Panc1 (cell line): ENCODE results near the gene KRT4. TPM values are rescaled to one million over a fixed set of nuclear protein-coding genes. Genes with fewer than 3 reads are reported as not detected.

Experiments
- ATAC-seq: fragments of 200-7000 bp; cut with Tn5 transposase; 2 replicates; pipeline ENCODE4 v1.9.1; 2020; ENCODE audit warnings: mild to moderate bottlenecking, moderate library complexity
- BruUV-seq: library from RNA; stranded (reverse); fragments of 400-500 nt; replicated peaks from 2 replicates; lab custom pipeline; 2021; lab: Mats Ljungman, UMichigan
- CTCF ChIA-PET: fragments of 300-600 bp; sonication (Branson Sonifier 250); formaldehyde crosslinking; loops from one replicate; lab custom pipeline; 2022; ENCODE audit warnings: antibody characterized with exemption; lab: Charles Lee
- POLR2A ChIA-PET: fragments of 300-600 bp; sonication (Branson Sonifier 250); formaldehyde crosslinking; loops from one replicate; lab custom pipeline; 2022; ENCODE audit warnings: antibody characterized with exemption; lab: Charles Lee
- DNase-seq: peaks from one replicate; pipeline ENCODE4 v3.0.0-alpha.2; 2010; ENCODE audit warnings: low read depth, low spot score
- H3K27ac ChIP-seq: 2 replicates; pipeline ENCODE4 v1.5.1; 2011; ENCODE audit warnings: mild to moderate bottlenecking, low read length, inconsistent platforms
- H3K27me3 ChIP-seq: fragments of 200-500 bp; sonication (Bioruptor generic); 2 replicates; pipeline ENCODE4 v1.6.0; 2014; ENCODE audit warnings: low read length, inconsistent platforms; ENCODE audit not compliant: control insufficient read depth, insufficient read depth
- H3K36me3 ChIP-seq: fragments of 200-500 bp; sonication (Bioruptor generic); 2 replicates; pipeline ENCODE4 v1.5.1; 2014; ENCODE audit warnings: inconsistent platforms, mild to moderate bottlenecking, low read length, moderate library complexity; ENCODE audit not compliant: control insufficient read depth, insufficient read depth
- H3K4me1 ChIP-seq: 2 replicates; pipeline ENCODE4 v1.5.1; 2011; ENCODE audit warnings: inconsistent platforms, mild to moderate bottlenecking, low read length, moderate library complexity; ENCODE audit not compliant: control insufficient read depth, insufficient read depth
- H3K4me3 ChIP-seq, 2 experiments: 2 replicates each; pipeline ENCODE4 v1.5.1; 2011 to 2012; ENCODE audit warnings: low read depth in 2 of 2, low read length in 2 of 2, mild to moderate bottlenecking in 2 of 2, inconsistent platforms in 1 of 2, moderate library complexity in 1 of 2
- H3K9me3 ChIP-seq: fragments of 200-500 bp; sonication (Bioruptor generic); 2 replicates; pipeline ENCODE4 v1.5.1; 2014; ENCODE audit warnings: low read depth, mild to moderate bottlenecking, inconsistent platforms, low read length, moderate library complexity; ENCODE audit not compliant: control insufficient read depth, insufficient read depth
- CTCF ChIP-seq: fragments of 450-650 bp; IDR thresholded peaks from 2 replicates; pipeline ENCODE4 v1.5.1; 2017; ENCODE audit warnings: mild to moderate bottlenecking
- POLR2AphosphoS5 ChIP-seq: IDR thresholded peaks from 2 replicates; pipeline ENCODE4 v1.6.1; 2012; ENCODE audit warnings: mild to moderate bottlenecking, low read depth, low read length, moderate library complexity
- REST ChIP-seq, 2 experiments: IDR thresholded peaks; 2 replicates each; pipeline ENCODE4 v1.6.1; 2011 to 2012; ENCODE audit warnings: low read depth in 2 of 2, control low read depth in 1 of 2, low read length in 1 of 2, mild to moderate bottlenecking in 1 of 2, moderate library complexity in 1 of 2; ENCODE audit not compliant: insufficient read depth in 1 of 2
- SIN3A ChIP-seq: IDR thresholded peaks from 2 replicates; pipeline ENCODE4 v1.6.1; 2012; ENCODE audit warnings: low read depth, mild to moderate bottlenecking, low read length, moderate library complexity, borderline replicate concordance; ENCODE audit not compliant: insufficient read depth
- TCF7L2 ChIP-seq: IDR thresholded peaks from 2 replicates; pipeline ENCODE4 v1.6.1; 2011; ENCODE audit warnings: mild to moderate bottlenecking, low read depth, low read length, inconsistent platforms
- in situ Hi-C: cut with HindIII; loops from 2 replicates; pipeline ENCODE4 v1.10.0; 2016; ENCODE audit warnings: low sequenced_read_pairs, low pct_unique_long_range_greater_than_20kb
- intact Hi-C: fragments of 100-400 bp; cut with micrococcal nuclease; formaldehyde crosslinking; loops from one replicate; pipeline ENCODE4 v1.10.0; 2022; ENCODE audit not compliant: unreplicated experiment
- total RNA-seq: library from RNA; stranded (reverse); gene quantifications from one replicate; pipeline ENCODE4 v1.2.1, GENCODE V29; 2021; ENCODE audit not compliant: unreplicated experiment

KRT4 gene
- total RNA-seq, 1 experiment from 2014 or later = 0.15 TPM

GRCh38 chr12:52797529-52797894 lies 16.4 kb downstream of the KRT4 start:
- no peak overlapping the region for H3K27ac ChIP-seq
- ChIA-PET POLR2A (no interaction called here), CTCF (no interaction called here)
- BruUV-seq = no TSS peak
- no peak for TF ChIP-seq POLR2AphosphoS5
- TF ChIP-seq TCF7L2 = no peak
- TF ChIP-seq REST (IDR thresholded peaks at IDR 0.05; ENCODE audit: insufficient read depth in 1 of 2, low read depth in 2 of 2, low read length in 1 of 2) = no peak
- no peak for TF ChIP-seq SIN3A
- no peak for TF ChIP-seq CTCF
- DNase-seq = no peak
- H3K4me3 ChIP-seq = no peak overlapping the region
- H3K4me1 ChIP-seq = peaks cover 9% of the 10 kb centered on the region; the same call in 1 of the 2 replicates
- H3K27me3 ChIP-seq = no peaks in the 10 kb centered on the region
- intact Hi-C loops (no loop called here), in situ Hi-C loops (no loop called here)
- H3K36me3 ChIP-seq = no peaks in the 10 kb centered on the region
- ATAC-seq = no peak
- H3K9me3 ChIP-seq = no peaks in the 10 kb centered on the region

- Histone ChIP-seq H3K27me3 (no peaks in the 10 kb centered on the region), H3K27ac (no peak overlapping the region), H3K4me1 (peaks cover 9% of the 10 kb centered on the region; the same call in 1 of the 2 replicates), H3K36me3 (no peaks in the 10 kb centered on the region), H3K9me3 (no peaks in the 10 kb centered on the region), H3K4me3 (no peak overlapping the region)
- no TSS peak for BruUV-seq
- POLR2A ChIA-PET = no interaction called here
- ATAC-seq (no peak), DNase-seq (no peak)
- no peak for TF ChIP-seq SIN3A
- TF ChIP-seq POLR2AphosphoS5 = no peak
- TF ChIP-seq CTCF = no peak
- TF ChIP-seq REST (IDR thresholded peaks at IDR 0.05; ENCODE audit: insufficient read depth in 1 of 2, low read depth in 2 of 2, low read length in 1 of 2) = no peak
- no peak for TF ChIP-seq TCF7L2
- in situ Hi-C loops = no loop called here
- intact Hi-C loops = no loop called here
- CTCF ChIA-PET = interaction anchor here (0.6 kb wide), 1 partner anchor 1167 kb away, joined by 7 read pairs; no protein-coding TSS in a partner anchor
These were observed 16.9 kb downstream of the KRT4 start for GRCh38 chr12:52796839-52797528.
